ENCODE results near the gene DAGLB. TPM values are rescaled to one million over a fixed set of nuclear protein-coding genes. Genes with fewer than 3 reads are reported as not detected.

Gene DAGLB
- polyA plus RNA-seq (2012; ENCODE audit: insufficient read depth, insufficient read length) = 31.7 TPM

GRCh38 chr7:6447581-6448199, at the start of gene DAGLB:
Gene DAGLB (minus strand): TSS chr7:6447954. CDS start chr7:6447842, 112 bp downstream.
- H3K4me3 ChIP-seq (ENCODE audit: low read length) = peak within 1 kb of the TSS; percentile 94
- peak; percentile 88 for DNase-seq (ENCODE audit: low read depth, low spot score)

GRCh38 chr7:6497637-6497905, 49.8 kb upstream of the DAGLB start:
- no peak overlapping the region for H3K4me3 ChIP-seq (ENCODE audit: low read length)

GRCh38 chr7:6496842-6497636, 49.3 kb upstream of the DAGLB start:
- no peak overlapping the region for H3K4me3 ChIP-seq (ENCODE audit: low read length)
- DNase-seq (ENCODE audit: low read depth, low spot score) = no peak

More at GRCh38 chr7:6497637-6497905, 49.8 kb upstream of the DAGLB start:
- DNase-seq (ENCODE audit: low read depth, low spot score) = no peak

GRCh38 chr7:6495597-6496262, 48.0 kb upstream of the DAGLB start:
- DNase-seq (ENCODE audit: low read depth, low spot score) = no peak

GRCh38 chr7:6494365-6494764, 46.6 kb upstream of the DAGLB start:
- no peak for DNase-seq (ENCODE audit: low read depth, low spot score)
- no peak overlapping the region for H3K4me3 ChIP-seq (ENCODE audit: low read length)

More at GRCh38 chr7:6495597-6496262, 48.0 kb upstream of the DAGLB start:
- H3K4me3 ChIP-seq (ENCODE audit: low read length) = no peak overlapping the region

- H3K4me3 ChIP-seq (ENCODE audit: low read length) = no peak overlapping the region
- no peak for DNase-seq (ENCODE audit: low read depth, low spot score)
Observed at GRCh38 chr7:6491194-6491593, 43.4 kb upstream of the DAGLB start.

GRCh38 chr7:6489612-6490011, 41.9 kb upstream of the DAGLB start:
- DNase-seq (ENCODE audit: low read depth, low spot score) = peak; percentile 35
- no peak overlapping the region for H3K4me3 ChIP-seq (ENCODE audit: low read length)

- no peak overlapping the region for H3K4me3 ChIP-seq (ENCODE audit: low read length)
- no peak for DNase-seq (ENCODE audit: low read depth, low spot score)
Observed at GRCh38 chr7:6487184-6487545, 39.4 kb upstream of the DAGLB start.

- DNase-seq (ENCODE audit: low read depth, low spot score) = no peak
- no peak overlapping the region for H3K4me3 ChIP-seq (ENCODE audit: low read length)
Observed at GRCh38 chr7:6486438-6487183, 38.9 kb upstream of the DAGLB start.

- DNase-seq (ENCODE audit: low read depth, low spot score) = no peak
- H3K4me3 ChIP-seq (ENCODE audit: low read length) = peak overlapping the region; percentile 82
Observed at GRCh38 chr7:6482743-6483119, 35.0 kb upstream of the DAGLB start.

GRCh38 chr7:6482307-6482706, 34.6 kb upstream of the DAGLB start:
- H3K4me3 ChIP-seq (ENCODE audit: low read length) = peak overlapping the region; percentile 82
- no peak for DNase-seq (ENCODE audit: low read depth, low spot score)

- DNase-seq (ENCODE audit: low read depth, low spot score) = no peak
- no peak overlapping the region for H3K4me3 ChIP-seq (ENCODE audit: low read length)
Observed at GRCh38 chr7:6481445-6481844, 33.7 kb upstream of the DAGLB start.

GRCh38 chr7:6480323-6480660, 32.5 kb upstream of the DAGLB start:
- no peak overlapping the region for H3K4me3 ChIP-seq (ENCODE audit: low read length)

GRCh38 chr7:6479067-6479466, 31.3 kb upstream of the DAGLB start:
- no peak for DNase-seq (ENCODE audit: low read depth, low spot score)
- no peak overlapping the region for H3K4me3 ChIP-seq (ENCODE audit: low read length)

More at GRCh38 chr7:6480323-6480660, 32.5 kb upstream of the DAGLB start:
- DNase-seq (ENCODE audit: low read depth, low spot score) = no peak

- no peak overlapping the region for H3K4me3 ChIP-seq (ENCODE audit: low read length)
- no peak for DNase-seq (ENCODE audit: low read depth, low spot score)
Observed at GRCh38 chr7:6478186-6478585, 30.4 kb upstream of the DAGLB start.

GRCh38 chr7:6477318-6477660, 29.5 kb upstream of the DAGLB start:
- no peak for DNase-seq (ENCODE audit: low read depth, low spot score)
- no peak overlapping the region for H3K4me3 ChIP-seq (ENCODE audit: low read length)

- H3K4me3 ChIP-seq (ENCODE audit: low read length) = no peak overlapping the region
- DNase-seq (ENCODE audit: low read depth, low spot score) = no peak
Observed at GRCh38 chr7:6476596-6477317, 29.0 kb upstream of the DAGLB start.

GRCh38 chr7:6475433-6476186, 27.9 kb upstream of the DAGLB start:
- no peak for DNase-seq (ENCODE audit: low read depth, low spot score)
- no peak overlapping the region for H3K4me3 ChIP-seq (ENCODE audit: low read length)

GRCh38 chr7:6465862-6466261, 18.1 kb upstream of the DAGLB start:
- no peak overlapping the region for H3K4me3 ChIP-seq (ENCODE audit: low read length)
- no peak for DNase-seq (ENCODE audit: low read depth, low spot score)
